IMR-90 (cell line): ENCODE measurements around the gene ZNF782. TPM values are rescaled to one million over a fixed set of nuclear protein-coding genes. Genes with fewer than 3 reads are reported as not detected.

Experiments used
- ATAC-seq: fragments of 200-7000 bp; cut with Tn5 transposase; 2 replicates; pipeline ENCODE4 v1.9.1; 2020; ENCODE audit warnings: low read depth, mild to moderate bottlenecking, moderate library complexity
- BruUV-seq: library from RNA; stranded (reverse); fragments of 400-500 nt; replicated peaks from 2 replicates; lab custom pipeline; 2021; lab: Mats Ljungman, UMichigan
- CTCF ChIA-PET: fragments of 300-600 bp; formaldehyde crosslinking; extraction: SDS; loops from one replicate; lab custom pipeline; 2021; ENCODE audit warnings: antibody characterized with exemption; lab: Yijun Ruan, JAX
- POLR2A ChIA-PET: fragments of 300-600 bp; sonication (Branson Sonifier 250); formaldehyde crosslinking; loops from one replicate; lab custom pipeline; 2022; ENCODE audit warnings: antibody characterized with exemption; ENCODE audit not compliant: unreplicated experiment; lab: Charles Lee
- DNase-seq: peaks from one replicate; pipeline ENCODE4 v3.0.0; 2013
- H2AFZ ChIP-seq: replicated peaks from 2 replicates; pipeline ENCODE3; 2013; ENCODE audit warnings: low read length, mild to moderate bottlenecking; ENCODE audit not compliant: poor library complexity
- H2AK5ac ChIP-seq: 2 replicates; pipeline ENCODE4 v1.6.1; 2013; ENCODE audit warnings: low read depth, low read length, inconsistent platforms
- H2AK9ac ChIP-seq: replicated peaks from 2 replicates; pipeline ENCODE3; 2013; ENCODE audit warnings: mild to moderate bottlenecking, low read depth, low read length, moderate library complexity; ENCODE audit not compliant: poor library complexity
- H2BK120ac ChIP-seq: 2 replicates; pipeline ENCODE4 v1.6.1; 2013; ENCODE audit warnings: low read depth, low read length, inconsistent platforms
- H2BK15ac ChIP-seq: 3 replicates; pipeline ENCODE4 v1.6.1; 2013; ENCODE audit warnings: low read depth, low read length, inconsistent platforms
- H2BK20ac ChIP-seq: 2 replicates; pipeline ENCODE4 v1.6.1; 2013; ENCODE audit warnings: low read depth, mild to moderate bottlenecking, inconsistent platforms, low read length, moderate library complexity
- H2BK5ac ChIP-seq: 2 replicates; pipeline ENCODE4 v1.6.1; 2013; ENCODE audit warnings: mild to moderate bottlenecking, low read depth, low read length, inconsistent platforms; ENCODE audit not compliant: poor library complexity, severe bottlenecking
- H3K14ac ChIP-seq: replicated peaks from 2 replicates; pipeline ENCODE4 v1.6.1; 2013; ENCODE audit warnings: low read depth, low read length, inconsistent platforms
- H3K18ac ChIP-seq: 2 replicates; pipeline ENCODE4 v1.6.1; 2013; ENCODE audit warnings: low read depth, low read length, control low read depth
- H3K23ac ChIP-seq: 2 replicates; pipeline ENCODE4 v1.6.1; 2013; ENCODE audit warnings: low read depth, low read length, inconsistent platforms
- H3K27ac ChIP-seq: 2 replicates; pipeline ENCODE4 v1.5.1; 2013; ENCODE audit warnings: mild to moderate bottlenecking, control low read depth, low read length; ENCODE audit not compliant: insufficient read depth
- H3K27me3 ChIP-seq: 2 replicates; pipeline ENCODE4 v1.6.1; 2013; ENCODE audit warnings: low read length; ENCODE audit not compliant: control insufficient read depth, insufficient read depth
- H3K36me3 ChIP-seq: 2 replicates; pipeline ENCODE4 v1.6.1; 2013; ENCODE audit warnings: low read length, mixed read lengths; ENCODE audit not compliant: control insufficient read depth, insufficient read depth
- H3K4ac ChIP-seq: 2 replicates; pipeline ENCODE4 v1.6.1; 2013; ENCODE audit warnings: low read depth, low read length, inconsistent platforms
- H3K4me1 ChIP-seq: 2 replicates; pipeline ENCODE4 v1.6.1; 2013; ENCODE audit warnings: low read length, mixed read lengths; ENCODE audit not compliant: control insufficient read depth, insufficient read depth
- H3K4me2 ChIP-seq: 2 replicates; pipeline ENCODE4 v1.6.1; 2013; ENCODE audit warnings: low read depth, mild to moderate bottlenecking, control low read depth, low read length, moderate library complexity
- H3K4me3 ChIP-seq: 2 replicates; pipeline ENCODE4 v1.5.1; 2013; ENCODE audit warnings: low read depth, mild to moderate bottlenecking, control low read depth, low read length, moderate library complexity; ENCODE audit not compliant: insufficient read depth
- H3K56ac ChIP-seq: 2 replicates; pipeline ENCODE4 v1.6.1; 2013; ENCODE audit warnings: low read length, inconsistent platforms; ENCODE audit not compliant: insufficient read depth; ENCODE audit errors: extremely low read depth
- H3K79me1 ChIP-seq, 2 experiments: 2 replicates each; pipeline ENCODE4 v1.6.1; 2013; ENCODE audit warnings: low read length in 2 of 2, inconsistent platforms in 1 of 2, low read depth in 1 of 2
- H3K9ac ChIP-seq: 2 replicates; pipeline ENCODE4 v1.6.1; 2013; ENCODE audit warnings: low read depth, low read length, control low read depth
- H3K9me1 ChIP-seq: 2 replicates; pipeline ENCODE4 v1.6.1; 2013; ENCODE audit warnings: low read length, inconsistent platforms; ENCODE audit not compliant: insufficient read depth
- H3K9me3 ChIP-seq: 2 replicates; pipeline ENCODE4 v1.6.1; 2013; ENCODE audit warnings: low read length; ENCODE audit not compliant: control insufficient read depth, insufficient read depth
- H4K20me1 ChIP-seq: 2 replicates; pipeline ENCODE4 v1.6.1; 2013; ENCODE audit warnings: low read length, inconsistent platforms; ENCODE audit not compliant: insufficient read depth
- H4K5ac ChIP-seq: 2 replicates; pipeline ENCODE4 v1.6.1; 2013; ENCODE audit warnings: mild to moderate bottlenecking, low read depth, low read length, control low read depth
- H4K8ac ChIP-seq, 2 experiments: 2 replicates each; pipeline ENCODE4 v1.6.1; 2013; ENCODE audit warnings: low read depth in 2 of 2, low read length in 2 of 2, control low read depth in 1 of 2, inconsistent platforms in 1 of 2
- H4K91ac ChIP-seq: 2 replicates; pipeline ENCODE4 v1.6.1; 2013; ENCODE audit warnings: low read depth, low read length, inconsistent platforms; ENCODE audit not compliant: insufficient read depth
- CEBPB ChIP-seq: IDR thresholded peaks from 2 replicates; pipeline ENCODE4 v1.6.1; 2012; ENCODE audit warnings: low read depth, low read length, improper control_type of control experiment
- CTCF ChIP-seq: conservative IDR thresholded peaks from 2 replicates; pipeline ENCODE4 v1.5.1; 2012; ENCODE audit warnings: mild to moderate bottlenecking, low read depth, low read length, improper control_type of control experiment
- FOS ChIP-seq: fragments of 150-350 bp; IDR thresholded peaks from 2 replicates; pipeline ENCODE4 v1.6.1; 2016; ENCODE audit warnings: low read depth, low read length
- MAFK ChIP-seq: IDR thresholded peaks from 2 replicates; pipeline ENCODE4 v1.6.1; 2012; ENCODE audit warnings: low read depth, low read length, improper control_type of control experiment
- MAZ ChIP-seq: IDR thresholded peaks from 2 replicates; pipeline ENCODE4 v1.6.1; 2012; ENCODE audit warnings: low read depth, mild to moderate bottlenecking, low read length, improper control_type of control experiment, moderate library complexity, borderline replicate concordance
- MXI1 ChIP-seq: IDR thresholded peaks from 2 replicates; pipeline ENCODE4 v1.6.1; 2012; ENCODE audit warnings: low read depth, mild to moderate bottlenecking, low read length, moderate library complexity, borderline replicate concordance
- NFE2L2 ChIP-seq: fragments of 150-350 bp; IDR thresholded peaks from 2 replicates; pipeline ENCODE4 v1.6.1; 2016; ENCODE audit warnings: low read depth, mild to moderate bottlenecking, low read length
- POLR2A ChIP-seq: IDR thresholded peaks from 2 replicates; pipeline ENCODE4 v1.6.1; 2012; ENCODE audit warnings: mild to moderate bottlenecking, low read depth, low read length
- RAD21 ChIP-seq: IDR thresholded peaks from 2 replicates; pipeline ENCODE4 v1.6.1; 2012; ENCODE audit warnings: low read length, improper control_type of control experiment
- RCOR1 ChIP-seq: IDR thresholded peaks from 2 replicates; pipeline ENCODE4 v1.6.1; 2012; ENCODE audit warnings: mild to moderate bottlenecking, low read length, improper control_type of control experiment; ENCODE audit not compliant: insufficient replicate concordance
- RFX5 ChIP-seq: IDR thresholded peaks from 2 replicates; pipeline ENCODE4 v1.8.0; 2012; ENCODE audit warnings: low read depth, mild to moderate bottlenecking, low read length, moderate library complexity
- SMC3 ChIP-seq: fragments of 150-350 bp; IDR thresholded peaks from 2 replicates; pipeline ENCODE4 v1.6.1; 2016; ENCODE audit warnings: low read depth, mild to moderate bottlenecking, antibody characterized with exemption, low read length, moderate library complexity
- USF2 ChIP-seq: fragments of 150-350 bp; IDR thresholded peaks from 2 replicates; pipeline ENCODE4 v1.6.1; 2017; ENCODE audit warnings: mild to moderate bottlenecking, antibody characterized with exemption, low read length, low read depth
- WGBS, 2 experiments: methylation state at CpG; one replicate each; pipeline versions ENCODE4 v1.1.5 to v1.1.7; 2013; ENCODE audit warnings: missing lambda C conversion rate in 2 of 2; ENCODE audit not compliant: insufficient read length in 1 of 2; ENCODE audit errors: extremely low coverage in 2 of 2; 5-methylcytosine and 5-hydroxymethylcytosine counted together
- dilution Hi-C: fragments of 300-500 bp; cut with HindIII; formaldehyde crosslinking; loops from one replicate; pipeline ENCODE4 v1.14.3; 2018; ENCODE audit warnings: low sequenced_read_pairs; ENCODE audit not compliant: unreplicated experiment
- in situ Hi-C: fragments of 300-500 bp; cut with MboI; formaldehyde crosslinking; loops from 3 replicates; pipeline ENCODE4 v1.14.3; 2019; ENCODE audit warnings: low sequenced_read_pairs, inconsistent platforms, mixed read lengths
- intact Hi-C: fragments of 100-400 bp; cut with micrococcal nuclease; formaldehyde crosslinking; loops from 2 replicates; pipeline ENCODE4 v1.10.0; 2022
- polyA plus RNA-seq, 3 experiments: library from polyadenylated mRNA; depleted of rRNA; stranded (reverse); fragments of >200 nt; gene quantifications; 2 replicates each; pipeline ENCODE4 v1.2.3, GENCODE V29; 2012; ENCODE audit warnings: low replicate concordance in 1 of 3
- total RNA-seq: library from RNA; depleted of rRNA; stranded (reverse); fragments of >200 nt; gene quantifications from 2 replicates; pipeline ENCODE4 v1.2.3, GENCODE V29; 2012

Gene ZNF782
- total and polyA plus RNA-seq, 2 of the 4 experiments (the other 2 are of a cell fraction), result 0.86 to 4.3 TPM

GRCh38 chr9:96817973-96818372, 36.3 kb downstream of the ZNF782 start:
- H3K27me3 ChIP-seq, result no peaks in the 10 kb centered on the region
- no peak overlapping the region for H3K18ac ChIP-seq
- H2BK20ac ChIP-seq, result no peak overlapping the region
- H3K14ac ChIP-seq, result no peak overlapping the region
- dilution Hi-C loops (no loop called here), in situ Hi-C loops (no loop called here), intact Hi-C loops (no loop called here)
- H4K8ac ChIP-seq, result no peak overlapping the region
- no peaks in the 10 kb centered on the region for H3K9me1 ChIP-seq
- no peak overlapping the region for H2BK120ac ChIP-seq
- H3K9ac ChIP-seq, result no peak overlapping the region
- no peak overlapping the region for H2BK5ac ChIP-seq
- no peak overlapping the region for H3K27ac ChIP-seq
- H3K56ac ChIP-seq, result no peak overlapping the region
- no peak overlapping the region for H3K4ac ChIP-seq
- H2AFZ ChIP-seq, result no peak overlapping the region
- H3K4me2 ChIP-seq, result no peak overlapping the region
- no peak overlapping the region for H2AK5ac ChIP-seq
- peaks cover 5% of the 10 kb centered on the region for H3K36me3 ChIP-seq
- ChIA-PET POLR2A (no interaction called here), CTCF (no interaction called here)
- no peaks in the 10 kb centered on the region for H3K4me1 ChIP-seq
- peaks cover 49% of the 10 kb centered on the region for H3K9me3 ChIP-seq
- H3K23ac ChIP-seq, result no peak overlapping the region
- H2BK15ac ChIP-seq, result no peak overlapping the region
- H4K20me1 ChIP-seq, result no peaks in the 10 kb centered on the region
- ATAC-seq (no peak), DNase-seq (no peak)
- BruUV-seq, result TSS peak; percentile 14
- H3K79me1 ChIP-seq, result no peaks in the 10 kb centered on the region
- H4K91ac ChIP-seq, result no peak overlapping the region
- H4K5ac ChIP-seq, result no peak overlapping the region
- H2AK9ac ChIP-seq, result no peak overlapping the region
- 80% methylated on average over 2 of the region's 2 CpGs; no CpG with 5 or more reads in 1 of the 2 experiments for WGBS, 2 experiments
- no peak overlapping the region for H3K4me3 ChIP-seq
- no peak for TF ChIP-seq MAFK
- no peak for TF ChIP-seq NFE2L2
- no peak for TF ChIP-seq RCOR1
- no peak for TF ChIP-seq RFX5
- no peak for TF ChIP-seq SMC3
- no peak for TF ChIP-seq MAZ
- no peak for TF ChIP-seq FOS
- TF ChIP-seq USF2, result no peak
- no peak for TF ChIP-seq MXI1
- no peak for TF ChIP-seq CTCF
- no peak for TF ChIP-seq CEBPB
- no peak for TF ChIP-seq RAD21
- TF ChIP-seq POLR2A, result no peak
